ENCODE measurements around the gene YPEL3.
A peak's percentile ranks its signal among the peaks of the same experiment; 100 is the strongest.

YPEL3 gene

GRCh38 chr16:30144017-30144416, 48.0 kb upstream of the YPEL3 start:
- no peak overlapping the region for H3K4me3 ChIP-seq (replicated peaks; ENCODE audit: insufficient read depth, low read length)
- TF ChIP-seq GABPA (IDR thresholded peaks at IDR 0.05; ENCODE audit: low read depth) (no peak), CTCF (IDR thresholded peaks at IDR 0.05; ENCODE audit: insufficient read depth, low read length) (no peak), REST (IDR thresholded peaks at IDR 0.05; ENCODE audit: insufficient replicate concordance, low read depth) (no peak), SPI1 (IDR thresholded peaks at IDR 0.05; ENCODE audit: borderline replicate concordance, low read depth) (no peak), POLR2AphosphoS5 (IDR thresholded peaks at IDR 0.05; ENCODE audit: low read depth) (no peak)
- no peak for DNase-seq (ENCODE audit: low read depth in 1 of 2, low spot score in 1 of 2)
- no peaks in the 10 kb centered on the region for H3K27me3 ChIP-seq (ENCODE audit: insufficient read depth, poor library complexity, severe bottlenecking)
- H3K27ac ChIP-seq (replicated peaks): no peak overlapping the region

- no peak overlapping the region for H3K4me3 ChIP-seq (replicated peaks; ENCODE audit: insufficient read depth, low read length)
- no peak for DNase-seq (ENCODE audit: low read depth in 1 of 2, low spot score in 1 of 2)
- TF ChIP-seq SPI1 (IDR thresholded peaks at IDR 0.05; ENCODE audit: borderline replicate concordance, low read depth) (no peak), POLR2AphosphoS5 (IDR thresholded peaks at IDR 0.05; ENCODE audit: low read depth) (no peak), CTCF (IDR thresholded peaks at IDR 0.05; ENCODE audit: insufficient read depth, low read length) (no peak), GABPA (IDR thresholded peaks at IDR 0.05; ENCODE audit: low read depth) (no peak), REST (IDR thresholded peaks at IDR 0.05; ENCODE audit: insufficient replicate concordance, low read depth) (no peak)
- H3K27me3 ChIP-seq (ENCODE audit: insufficient read depth, poor library complexity, severe bottlenecking): no peaks in the 10 kb centered on the region
- peak overlapping the region; percentile 29; the same call in 1 of the 2 replicates for H3K27ac ChIP-seq (replicated peaks)
These were observed 47.3 kb upstream of the YPEL3 start for GRCh38 chr16:30143347-30143702.

- peak; percentile 29 to 71 for DNase-seq (ENCODE audit: low read depth in 1 of 2, low spot score in 1 of 2)
- Histone ChIP-seq H3K27me3 (ENCODE audit: insufficient read depth, poor library complexity, severe bottlenecking) (no peaks in the 10 kb centered on the region), H3K27ac (replicated peaks) (peak overlapping the region; percentile 29; the same call in 1 of the 2 replicates), H3K4me3 (replicated peaks; ENCODE audit: insufficient read depth, low read length) (no peak overlapping the region)
- TF ChIP-seq REST (IDR thresholded peaks at IDR 0.05; ENCODE audit: insufficient replicate concordance, low read depth) (no peak), GABPA (IDR thresholded peaks at IDR 0.05; ENCODE audit: low read depth) (no peak), CTCF (IDR thresholded peaks at IDR 0.05; ENCODE audit: insufficient read depth, low read length) (peak; percentile 14)
These were observed 46.8 kb upstream of the YPEL3 start for GRCh38 chr16:30142672-30143346.

Measured in HL-60 (cell line).